MM.1S (cell line): ENCODE results near the gene ANXA2R.

ENCODE experiments used
- DNase-seq: peaks from one replicate; pipeline ENCODE4 v3.0.0-alpha.2; 2015
- H2AFZ ChIP-seq: fragments of 300-600 bp; sonication (generic); 2 replicates; pipeline ENCODE4 v1.6.0; 2016; ENCODE audit warnings: antibody characterized with exemption, low read length
- H3F3A ChIP-seq: fragments of 300-600 bp; sonication (generic); 2 replicates; pipeline ENCODE4 v1.6.1; 2016; ENCODE audit warnings: mild to moderate bottlenecking, antibody characterized with exemption, low read length, moderate library complexity, mixed read lengths; ENCODE audit not compliant: insufficient read depth
- H3K27ac ChIP-seq: fragments of 300-600 bp; sonication (generic); 2 replicates; pipeline ENCODE4 v1.5.1; 2016; ENCODE audit warnings: mild to moderate bottlenecking, low read length
- H3K27me3 ChIP-seq: fragments of 300-600 bp; sonication (generic); replicated peaks from 2 replicates; pipeline ENCODE4 v1.6.0; 2016; ENCODE audit warnings: low read length; ENCODE audit not compliant: insufficient read depth
- H3K36me3 ChIP-seq: fragments of 300-600 bp; sonication (generic); replicated peaks from 2 replicates; pipeline ENCODE4 v1.6.1; 2016; ENCODE audit warnings: mild to moderate bottlenecking, low read length, mixed read lengths; ENCODE audit not compliant: insufficient read depth
- H3K4me1 ChIP-seq: fragments of 300-600 bp; sonication (generic); 2 replicates; pipeline ENCODE4 v1.6.1; 2016; ENCODE audit warnings: low read length, mixed read lengths
- H3K4me2 ChIP-seq: fragments of 300-600 bp; sonication (generic); 2 replicates; pipeline ENCODE4 v1.6.0; 2016; ENCODE audit warnings: low read depth, low read length
- H3K4me3 ChIP-seq: fragments of 300-600 bp; sonication (generic); 2 replicates; pipeline ENCODE4 v1.5.1; 2016; ENCODE audit warnings: low read length, mixed read lengths
- H3K79me2 ChIP-seq: fragments of 300-600 bp; sonication (generic); 2 replicates; pipeline ENCODE4 v1.6.1; 2016; ENCODE audit warnings: mixed run types, low read length, mixed read lengths
- H3K9ac ChIP-seq: fragments of 300-600 bp; sonication (generic); 2 replicates; pipeline ENCODE4 v1.6.1; 2016; ENCODE audit warnings: low read length, mixed read lengths
- H3K9me2 ChIP-seq: fragments of 300-600 bp; sonication (generic); replicated peaks from 2 replicates; pipeline ENCODE4 v1.6.1; 2016; ENCODE audit warnings: mild to moderate bottlenecking, low read length, mixed read lengths; ENCODE audit not compliant: insufficient read depth
- H3K9me3 ChIP-seq: fragments of 300-600 bp; sonication (generic); replicated peaks from 2 replicates; pipeline ENCODE4 v1.6.1; 2016; ENCODE audit warnings: mild to moderate bottlenecking, low read length, mixed read lengths; ENCODE audit not compliant: insufficient read depth
- H4K20me1 ChIP-seq: fragments of 300-600 bp; sonication (generic); 2 replicates; pipeline ENCODE4 v1.6.1; 2016; ENCODE audit warnings: mild to moderate bottlenecking, low read length, moderate library complexity, mixed read lengths; ENCODE audit not compliant: insufficient read depth
- CTCF ChIP-seq: fragments of 300-600 bp; sonication (generic); IDR thresholded peaks from 2 replicates; pipeline ENCODE4 v1.5.1; 2016; ENCODE audit warnings: antibody characterized with exemption, low read length, mixed read lengths
- EZH2 ChIP-seq: fragments of 300-600 bp; sonication (generic); optimal IDR thresholded peaks from 2 replicates; pipeline ENCODE3; 2017; ENCODE audit warnings: low read depth, mild to moderate bottlenecking, antibody characterized with exemption, low read length, mixed read lengths
- EZH2phosphoT487 ChIP-seq: fragments of 300-600 bp; sonication (generic); IDR thresholded peaks from 2 replicates; pipeline ENCODE4 v1.6.1; 2018; ENCODE audit warnings: antibody characterized with exemption, low read length

ANXA2R gene

GRCh38 chr5:42994555-42995359, 45.4 kb downstream of the ANXA2R start:
- Histone ChIP-seq H4K20me1 (no peaks in the 10 kb centered on the region), H3K4me1 (peaks cover 14% of the 10 kb centered on the region), H2AFZ (peak overlapping the region; percentile 72), H3K27ac (peak overlapping the region; percentile 98), H3K4me3 (peak overlapping the region; percentile 78), H3K36me3 (no peaks in the 10 kb centered on the region), H3K9me3 (no peaks in the 10 kb centered on the region), H3K4me2 (peak overlapping the region; percentile 62), H3K9me2 (no peaks in the 10 kb centered on the region), H3K79me2 (peaks cover 8% of the 10 kb centered on the region; the same call in 1 of the 2 replicates), H3K9ac (peak overlapping the region; percentile 48; the same call in 1 of the 2 replicates), H3F3A (peaks cover 37% of the 10 kb centered on the region), H3K27me3 (no peaks in the 10 kb centered on the region)
- peak; percentile 93 for DNase-seq
- peak; percentile 84 for TF ChIP-seq CTCF
- no peak for TF ChIP-seq EZH2
- no peak for TF ChIP-seq EZH2phosphoT487

GRCh38 chr5:42994246-42994554, 45.9 kb downstream of the ANXA2R start:
- Histone ChIP-seq H3K9me2 (no peaks in the 10 kb centered on the region), H2AFZ (peak overlapping the region; percentile 72), H3K27ac (peak overlapping the region; percentile 98), H3K79me2 (peaks cover 8% of the 10 kb centered on the region; the same call in 1 of the 2 replicates), H3K4me2 (peak overlapping the region; percentile 62), H3K4me1 (peaks cover 14% of the 10 kb centered on the region), H3K36me3 (no peaks in the 10 kb centered on the region), H4K20me1 (no peaks in the 10 kb centered on the region), H3F3A (peaks cover 37% of the 10 kb centered on the region), H3K9ac (peak overlapping the region; percentile 93), H3K9me3 (no peaks in the 10 kb centered on the region), H3K4me3 (peak overlapping the region; percentile 78), H3K27me3 (no peaks in the 10 kb centered on the region)
- DNase-seq: no peak
- no peak for TF ChIP-seq CTCF
- no peak for TF ChIP-seq EZH2
- no peak for TF ChIP-seq EZH2phosphoT487

- Histone ChIP-seq H3K4me2 (peak overlapping the region; percentile 62), H3K36me3 (no peaks in the 10 kb centered on the region), H3K9ac (peak overlapping the region; percentile 93), H3K27ac (peak overlapping the region; percentile 98), H3K4me1 (peaks cover 14% of the 10 kb centered on the region), H2AFZ (peak overlapping the region; percentile 39), H4K20me1 (no peaks in the 10 kb centered on the region), H3K79me2 (peaks cover 8% of the 10 kb centered on the region; the same call in 1 of the 2 replicates), H3K4me3 (peak overlapping the region; percentile 78), H3K9me2 (no peaks in the 10 kb centered on the region), H3F3A (peaks cover 37% of the 10 kb centered on the region), H3K27me3 (no peaks in the 10 kb centered on the region), H3K9me3 (no peaks in the 10 kb centered on the region)
- peak; percentile 64 for DNase-seq
- TF ChIP-seq CTCF: no peak
Measured at GRCh38 chr5:42993516-42994245, 46.4 kb downstream of the ANXA2R start.
